ENCODE data around the gene MANSC4. TPM values are rescaled to one million over a fixed set of nuclear protein-coding genes. Genes with fewer than 3 reads are reported as not detected.
"Not testable (repeated sequence)": the region's sequence is repeated elsewhere in the genome, so short reads cannot be mapped to it uniquely, and the experiment has no call there.

The MANSC4 gene
- total RNA-seq, 1 donor from 2014 or later, result not detected

GRCh38 chr12:27762757-27763156 lies 17.3 kb downstream of the MANSC4 start:
- no peaks in the 10 kb centered on the region for H3K9me3 Mint-ChIP-seq
- intact Hi-C loops (cut with micrococcal nuclease), result loop anchor here (2.0 kb wide), 1 partner anchor 38 kb away; no protein-coding TSS in a partner anchor
- H3K4me1 Mint-ChIP-seq, result peaks cover 15% of the 10 kb centered on the region
- H3K4me3 Mint-ChIP-seq, result no peak overlapping the region
- peaks cover 8% of the 10 kb centered on the region for H3K36me3 Mint-ChIP-seq (ENCODE audit: low read depth)
- no peaks in the 10 kb centered on the region for H3K27me3 Mint-ChIP-seq
- no peak overlapping the region for H3K27ac Mint-ChIP-seq
- peak; percentile 69 for DNase-seq

GRCh38 chr12:27756670-27757195 lies 23.3 kb downstream of the MANSC4 start:
- H3K27me3 Mint-ChIP-seq, result no peaks in the 10 kb centered on the region
- no peaks in the 10 kb centered on the region for H3K9me3 Mint-ChIP-seq
- intact Hi-C loops (cut with micrococcal nuclease), result no loop called here
- H3K4me1 Mint-ChIP-seq, result peaks cover 2% of the 10 kb centered on the region
- no peak overlapping the region for H3K4me3 Mint-ChIP-seq
- H3K27ac Mint-ChIP-seq, result no peak overlapping the region
- H3K36me3 Mint-ChIP-seq (ENCODE audit: low read depth), result peaks cover 25% of the 10 kb centered on the region
- DNase-seq, result no peak

DNA sequence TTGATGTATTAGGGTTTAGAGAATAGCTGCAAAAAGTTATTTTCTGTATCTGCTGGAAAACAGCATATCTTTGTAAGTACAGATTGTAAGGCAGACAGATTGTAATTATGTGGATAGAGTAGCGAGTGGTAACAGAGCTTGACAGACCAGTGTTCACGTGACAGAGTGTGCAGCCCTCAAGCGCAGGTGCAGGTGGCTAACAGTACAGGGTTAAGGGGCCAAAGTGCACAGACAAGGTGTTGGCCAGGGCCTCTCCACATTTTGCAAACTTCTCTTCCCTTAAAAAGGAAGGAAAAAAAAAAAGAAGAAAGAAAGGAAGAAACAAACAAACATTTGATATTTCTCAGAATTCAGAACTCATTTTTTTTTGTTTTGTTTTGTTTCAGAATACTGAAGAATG lies 25.2 kb downstream of the MANSC4 start:
- H3K36me3 Mint-ChIP-seq (ENCODE audit: low read depth), result peaks cover 23% of the 10 kb centered on the region
- intact Hi-C loops (cut with micrococcal nuclease), result no loop called here

GRCh38 chr12:27751386-27752047 lies 28.5 kb downstream of the MANSC4 start:
- H3K4me3 Mint-ChIP-seq, result no peak overlapping the region
- no peaks in the 10 kb centered on the region for H3K9me3 Mint-ChIP-seq
- no peak for DNase-seq
- peaks cover 22% of the 10 kb centered on the region for H3K36me3 Mint-ChIP-seq (ENCODE audit: low read depth)
- intact Hi-C loops (cut with micrococcal nuclease), result no loop called here
- no peaks in the 10 kb centered on the region for H3K27me3 Mint-ChIP-seq
- peaks cover 3% of the 10 kb centered on the region for H3K4me1 Mint-ChIP-seq
- H3K27ac Mint-ChIP-seq, result no peak overlapping the region

More for the DNA sequence above, 25.2 kb downstream of the MANSC4 start:
- no peaks in the 10 kb centered on the region for H3K9me3 Mint-ChIP-seq
- no peaks in the 10 kb centered on the region for H3K27me3 Mint-ChIP-seq
- no peak overlapping the region for H3K27ac Mint-ChIP-seq
- H3K4me1 Mint-ChIP-seq, result no peaks in the 10 kb centered on the region
- H3K4me3 Mint-ChIP-seq, result no peak overlapping the region
- no peak for DNase-seq

DNA sequence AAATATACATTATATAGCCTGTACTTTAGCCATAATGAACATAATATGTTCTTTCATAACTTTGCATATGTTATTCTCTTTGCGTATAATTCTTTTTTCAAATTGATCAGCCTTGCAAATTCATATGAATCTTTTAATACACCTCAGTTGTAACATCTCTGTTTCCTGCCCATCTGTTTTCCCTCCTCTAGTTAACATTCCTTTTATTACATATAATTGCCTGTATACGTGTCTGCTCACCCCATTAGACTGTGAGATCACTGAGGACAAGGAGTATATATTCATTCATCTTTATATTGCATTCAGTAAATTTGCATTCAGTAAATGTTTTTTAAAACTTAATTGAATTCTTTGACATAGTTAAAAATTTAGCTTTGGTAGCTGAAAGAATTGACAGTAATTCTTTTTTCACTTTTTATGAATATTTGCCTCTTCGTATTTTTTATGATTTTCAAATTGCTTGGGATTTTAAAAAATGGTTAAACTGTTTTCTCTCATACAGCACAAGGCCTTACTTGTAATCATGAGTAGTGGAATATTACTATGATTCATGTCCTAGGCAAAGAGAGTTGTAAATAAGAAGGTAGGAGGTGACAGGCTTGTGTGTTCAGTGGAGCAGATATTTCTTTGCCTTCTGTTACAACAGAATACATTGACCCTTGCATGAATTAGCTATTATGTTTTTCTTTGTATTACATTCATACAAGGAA lies 32.8 kb downstream of the MANSC4 start:
- intact Hi-C loops (cut with micrococcal nuclease), result no loop called here
- no peaks in the 10 kb centered on the region for H3K27me3 Mint-ChIP-seq
- no peak overlapping the region for H3K4me3 Mint-ChIP-seq
- H3K4me1 Mint-ChIP-seq, result peaks cover 3% of the 10 kb centered on the region
- H3K36me3 Mint-ChIP-seq (ENCODE audit: low read depth), result peaks cover 36% of the 10 kb centered on the region
- no peak overlapping the region for H3K27ac Mint-ChIP-seq
- no peaks in the 10 kb centered on the region for H3K9me3 Mint-ChIP-seq
- DNase-seq, result no peak

GRCh38 chr12:27745734-27746133 lies 34.3 kb downstream of the MANSC4 start:
- H3K27me3 Mint-ChIP-seq; H3K4me3 Mint-ChIP-seq; intact Hi-C loops (cut with micrococcal nuclease); H3K9me3 Mint-ChIP-seq; H3K27ac Mint-ChIP-seq; DNase-seq; H3K4me1 Mint-ChIP-seq: not testable (repeated sequence)
- peaks cover 42% of the 10 kb centered on the region for H3K36me3 Mint-ChIP-seq (ENCODE audit: low read depth)

DNA sequence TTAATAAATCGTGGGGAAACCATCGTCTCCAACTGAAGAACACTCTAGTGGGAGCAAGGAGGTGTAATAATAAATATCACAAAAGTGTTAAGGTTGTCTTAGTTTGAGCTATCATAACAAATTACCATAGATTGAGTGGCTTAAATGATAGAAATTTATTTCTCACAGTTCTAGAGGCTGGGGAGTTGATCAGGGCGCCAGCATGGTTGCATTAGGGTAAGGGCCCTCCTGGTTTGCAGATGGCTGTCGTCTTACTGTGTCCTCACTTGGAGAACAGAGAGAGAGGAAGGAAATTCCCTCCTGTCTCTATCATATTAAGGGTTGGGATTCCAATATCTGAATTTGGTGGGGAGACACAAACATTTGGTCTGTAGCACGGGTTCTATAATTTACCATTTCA lies 36.4 kb downstream of the MANSC4 start:
- Mint-ChIP-seq H3K4me1 (peaks cover 9% of the 10 kb centered on the region), H3K27me3 (no peaks in the 10 kb centered on the region), H3K9me3 (no peaks in the 10 kb centered on the region), H3K4me3 (no peak overlapping the region), H3K27ac (no peak overlapping the region), H3K36me3 (ENCODE audit: low read depth) (peaks cover 44% of the 10 kb centered on the region)
- DNase-seq, result no peak
- intact Hi-C loops (cut with micrococcal nuclease), result no loop called here

DNA sequence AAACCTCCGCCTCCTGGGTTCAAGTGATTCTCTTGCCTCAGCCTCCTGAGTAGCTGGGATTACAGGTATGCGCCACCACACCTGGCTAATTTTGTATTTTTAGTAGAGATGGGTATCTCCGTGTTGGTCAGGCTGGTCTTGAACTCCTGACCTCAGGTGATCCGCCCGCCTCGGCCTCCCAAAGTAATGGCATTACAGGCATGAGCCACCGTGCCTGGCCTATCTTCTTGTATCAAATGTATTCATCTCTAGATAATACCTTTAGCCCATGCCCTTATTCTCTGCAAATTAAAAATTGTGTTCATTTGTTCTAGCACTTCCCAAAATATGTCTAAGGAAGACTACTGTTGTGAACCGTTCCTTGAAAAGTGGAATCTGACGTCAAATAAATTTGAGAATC lies 45.7 kb downstream of the MANSC4 start:
- not testable (repeated sequence) for H3K4me3 Mint-ChIP-seq, H3K27ac Mint-ChIP-seq, DNase-seq, H3K9me3 Mint-ChIP-seq, H3K4me1 Mint-ChIP-seq, H3K27me3 Mint-ChIP-seq
- H3K36me3 Mint-ChIP-seq (ENCODE audit: low read depth), result peaks cover 35% of the 10 kb centered on the region
- intact Hi-C loops (cut with micrococcal nuclease), result loop anchor here (5.0 kb wide), 2 partner anchors 43 to 1138 kb away; no protein-coding TSS in a partner anchor

DNA sequence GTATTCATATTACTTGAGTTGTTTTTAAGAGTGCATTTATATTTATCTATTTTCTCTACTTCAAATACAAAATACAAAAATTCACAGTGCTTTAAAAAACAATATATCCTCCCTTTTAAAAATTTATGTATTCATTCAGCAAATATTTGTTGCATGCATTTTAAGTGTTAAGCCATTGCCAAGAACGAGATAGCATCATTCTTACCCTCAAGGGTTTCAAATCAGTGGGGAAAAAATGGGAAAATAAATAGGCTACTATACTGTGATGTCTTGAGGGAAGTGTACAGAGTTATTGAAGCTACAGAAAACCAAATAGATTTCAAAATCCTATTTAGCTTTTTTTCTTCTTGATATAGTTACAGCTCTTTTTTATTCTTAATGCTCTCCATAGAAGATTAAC lies 46.2 kb downstream of the MANSC4 start:
- Mint-ChIP-seq H3K4me1 (peaks cover 3% of the 10 kb centered on the region), H3K27ac (no peak overlapping the region), H3K27me3 (no peaks in the 10 kb centered on the region), H3K4me3 (no peak overlapping the region), H3K36me3 (ENCODE audit: low read depth) (peaks cover 36% of the 10 kb centered on the region), H3K9me3 (no peaks in the 10 kb centered on the region)
- no peak for DNase-seq
- intact Hi-C loops (cut with micrococcal nuclease), result loop anchor here (1.0 to 5.0 kb wide), 4 partner anchors 44 to 1139 kb away; no protein-coding TSS in a partner anchor

DNA sequence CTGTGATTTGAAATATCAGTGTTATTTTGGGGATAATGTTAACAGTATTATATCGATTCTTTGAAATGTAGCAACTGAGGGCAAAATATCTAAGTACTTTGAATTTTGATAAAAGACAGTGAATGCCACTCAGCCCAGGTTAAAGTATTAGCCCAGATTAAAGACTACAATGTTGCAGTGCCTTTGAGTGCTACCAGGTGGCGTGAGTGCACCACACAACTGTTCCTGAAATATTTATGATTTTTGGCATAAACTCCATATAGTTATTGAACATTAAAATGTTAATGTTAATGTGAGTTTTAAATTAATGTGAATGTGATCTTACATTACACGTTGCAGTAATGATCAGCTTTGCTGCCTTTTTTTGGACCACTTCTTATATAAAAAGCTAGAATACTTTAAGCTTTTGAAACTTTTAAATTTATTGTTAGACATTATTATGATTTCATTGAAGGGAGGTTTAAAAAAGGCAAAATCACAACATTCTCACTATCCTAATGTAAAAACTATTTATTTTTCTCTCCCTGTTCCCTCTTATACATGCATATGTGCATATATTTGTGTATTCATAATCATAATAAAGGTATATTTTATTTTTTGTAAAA lies 46.9 kb downstream of the MANSC4 start:
- H3K36me3 Mint-ChIP-seq (ENCODE audit: low read depth), result peaks cover 36% of the 10 kb centered on the region
- no peak overlapping the region for H3K4me3 Mint-ChIP-seq
- H3K27ac Mint-ChIP-seq, result no peak overlapping the region
- H3K9me3 Mint-ChIP-seq, result no peaks in the 10 kb centered on the region
- no peaks in the 10 kb centered on the region for H3K27me3 Mint-ChIP-seq
- intact Hi-C loops (cut with micrococcal nuclease), result loop anchor here (1.0 to 5.0 kb wide), 4 partner anchors 44 to 1139 kb away; no protein-coding TSS in a partner anchor
- peak; percentile 78 for DNase-seq
- H3K4me1 Mint-ChIP-seq, result peaks cover 2% of the 10 kb centered on the region

GRCh38 chr12:27732281-27732680 lies 47.8 kb downstream of the MANSC4 start:
- no peak overlapping the region for H3K27ac Mint-ChIP-seq
- no peak overlapping the region for H3K4me3 Mint-ChIP-seq
- H3K4me1 Mint-ChIP-seq, result peaks cover 2% of the 10 kb centered on the region
- peaks cover 32% of the 10 kb centered on the region for H3K36me3 Mint-ChIP-seq (ENCODE audit: low read depth)
- intact Hi-C loops (cut with micrococcal nuclease), result loop anchor here (5.0 kb wide), 2 partner anchors 45 to 1140 kb away; no protein-coding TSS in a partner anchor
- H3K9me3 Mint-ChIP-seq, result no peaks in the 10 kb centered on the region
- no peaks in the 10 kb centered on the region for H3K27me3 Mint-ChIP-seq
- DNase-seq, result no peak

GRCh38 chr12:27730097-27730588 lies 49.9 kb downstream of the MANSC4 start:
- Mint-ChIP-seq H3K36me3 (ENCODE audit: low read depth) (peaks cover 31% of the 10 kb centered on the region), H3K27ac (no peak overlapping the region), H3K27me3 (no peaks in the 10 kb centered on the region), H3K9me3 (no peaks in the 10 kb centered on the region), H3K4me3 (no peak overlapping the region), H3K4me1 (peaks cover 2% of the 10 kb centered on the region)
- intact Hi-C loops (cut with micrococcal nuclease), result loop anchor here (5.0 kb wide), 2 partner anchors 47 to 1142 kb away; no protein-coding TSS in a partner anchor
- no peak for DNase-seq

DNA sequence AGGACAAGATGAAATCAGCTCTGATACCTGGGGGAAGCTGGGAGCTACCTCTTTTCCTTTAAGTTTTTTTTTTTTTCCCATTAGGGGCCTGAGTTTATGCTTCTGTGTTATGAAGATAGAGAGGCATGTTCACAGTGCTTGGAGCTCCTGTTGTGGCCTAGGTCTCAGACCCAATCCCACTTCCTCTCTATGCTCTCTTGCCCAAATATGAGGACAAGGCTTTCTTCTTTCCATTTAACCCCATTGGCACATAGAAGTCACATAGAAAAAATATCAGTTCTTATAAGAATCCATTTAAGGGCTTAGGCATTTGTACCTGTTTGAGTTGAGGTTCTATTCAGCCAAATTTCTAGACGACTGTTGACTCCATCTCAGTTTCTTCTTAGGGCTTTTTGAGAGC lies 56.8 kb downstream of the MANSC4 start:
- peaks cover 34% of the 10 kb centered on the region for H3K36me3 Mint-ChIP-seq (ENCODE audit: low read depth)
- DNase-seq, result no peak
- H3K27me3 Mint-ChIP-seq, result no peaks in the 10 kb centered on the region
- no peaks in the 10 kb centered on the region for H3K9me3 Mint-ChIP-seq
- H3K4me1 Mint-ChIP-seq, result peaks cover 9% of the 10 kb centered on the region
- peak overlapping the region; percentile 20 for H3K27ac Mint-ChIP-seq
- no peak overlapping the region for H3K4me3 Mint-ChIP-seq
- intact Hi-C loops (cut with micrococcal nuclease), result no loop called here
